AG09309 (cell line): ENCODE results near the gene STAMBP.

ENCODE experiments used
- DNase-seq: peaks from one replicate; pipeline ENCODE4 v3.0.0-alpha.2; 2010; ENCODE audit warnings: low read depth
- H3K4me3 ChIP-seq: 2 replicates; pipeline ENCODE4 v1.5.1; 2011; ENCODE audit warnings: mild to moderate bottlenecking, low read depth, low read length, moderate library complexity; ENCODE audit not compliant: control insufficient read depth
- CTCF ChIP-seq: IDR thresholded peaks from 2 replicates; pipeline ENCODE4 v1.5.1; 2011; ENCODE audit warnings: mild to moderate bottlenecking, low read depth, low read length, inconsistent platforms; ENCODE audit not compliant: insufficient read depth, control insufficient read depth; ENCODE audit errors: missing control alignments

Gene STAMBP

GRCh38 chr2:73910873-73911547 lies 82.2 kb downstream of the STAMBP start:
- no peak for TF ChIP-seq CTCF
- no peak overlapping the region for H3K4me3 ChIP-seq

GRCh38 chr2:73911548-73912208 lies 82.9 kb downstream of the STAMBP start:
- no peak for DNase-seq
- H3K4me3 ChIP-seq: no peak overlapping the region
- no peak for TF ChIP-seq CTCF

More at GRCh38 chr2:73910873-73911547, 82.2 kb downstream of the STAMBP start:
- DNase-seq: no peak

GRCh38 chr2:73913414-73914054 lies 84.8 kb downstream of the STAMBP start:
- TF ChIP-seq CTCF: no peak
- DNase-seq: no peak
- H3K4me3 ChIP-seq: no peak overlapping the region

GRCh38 chr2:73914667-73915066 lies 85.9 kb downstream of the STAMBP start:
- TF ChIP-seq CTCF: no peak
- DNase-seq: no peak
- no peak overlapping the region for H3K4me3 ChIP-seq

GRCh38 chr2:73915437-73915993 lies 86.8 kb downstream of the STAMBP start:
- no peak for TF ChIP-seq CTCF
- no peak for DNase-seq
- H3K4me3 ChIP-seq: no peak overlapping the region

GRCh38 chr2:73916666-73917065 lies 87.9 kb downstream of the STAMBP start:
- DNase-seq: no peak
- no peak for TF ChIP-seq CTCF
- H3K4me3 ChIP-seq: no peak overlapping the region
